HG02623 (cell line): ENCODE results near the gene PRKAA1.

Experiments used
- ATAC-seq: cut with Tn5 transposase; IDR thresholded peaks from one replicate; pipeline ENCODE4 v1.9.1; 2021; ENCODE audit warnings: moderate library complexity; ENCODE audit not compliant: unreplicated experiment

PRKAA1 gene

DNA sequence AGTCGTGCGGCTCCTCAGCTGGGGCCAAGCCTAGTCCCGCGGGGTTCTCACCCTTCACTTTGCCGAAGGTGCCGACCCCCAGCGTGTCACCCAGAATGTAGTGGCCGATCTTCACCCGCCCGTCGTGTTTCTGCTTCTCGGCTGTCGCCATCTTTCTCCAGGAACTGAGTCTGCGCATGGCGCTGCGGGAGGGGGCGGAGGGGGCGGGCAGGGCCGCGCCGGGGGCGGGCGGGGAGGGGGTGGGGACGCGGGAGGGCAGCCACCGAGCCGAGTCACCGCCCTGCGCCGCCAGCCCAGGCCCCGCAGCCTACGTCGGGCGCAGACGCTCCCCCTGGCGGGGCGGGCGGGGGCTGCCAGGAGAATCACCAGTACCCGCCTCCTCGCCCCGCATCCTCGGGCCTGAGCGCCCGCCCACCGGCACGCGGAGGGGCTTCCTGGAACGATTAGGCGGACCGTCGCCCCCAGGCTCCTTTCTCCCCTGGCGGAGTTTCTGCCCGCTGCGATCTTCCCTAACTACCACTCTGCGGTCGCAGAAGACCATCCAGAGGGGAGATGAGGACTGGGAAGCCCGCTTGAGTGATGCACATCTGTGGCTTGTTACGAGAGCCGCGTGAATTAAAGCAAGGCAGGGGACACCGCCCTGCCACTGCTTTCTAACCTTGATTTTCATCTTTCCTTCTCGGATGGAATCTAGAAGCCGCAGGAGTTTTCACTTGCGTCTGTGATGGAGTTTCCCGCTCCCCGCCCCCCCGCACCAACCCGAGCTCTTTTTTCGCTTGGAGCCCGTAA is at the start of gene PRKAA1:
Gene PRKAA1 (minus strand): TSS at position 363 of the 789 bp plus-strand sequence. CDS start 185 bp downstream, at position 178.
- peak; percentile 95 for ATAC-seq

DNA sequence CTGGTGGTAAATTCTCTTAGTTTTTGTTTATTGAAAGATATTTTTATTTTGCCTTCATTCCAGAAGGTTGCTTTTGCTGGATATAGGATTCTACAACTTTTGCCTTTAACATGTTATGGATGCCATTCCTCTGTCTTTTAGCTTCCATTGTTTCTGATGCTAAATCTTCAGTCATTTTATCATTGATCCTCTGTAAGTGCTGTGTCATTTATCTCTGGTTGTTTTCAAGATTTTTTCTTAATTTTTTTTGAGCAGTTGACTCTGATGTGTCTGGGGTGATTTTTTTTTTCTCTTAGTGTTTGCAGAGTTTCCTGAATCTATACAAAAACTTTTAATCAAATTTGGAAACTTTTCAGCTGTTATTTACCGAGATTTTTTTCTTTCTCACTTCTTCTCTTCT is 49.4 kb upstream of the PRKAA1 start:
- ATAC-seq, result no peak

DNA sequence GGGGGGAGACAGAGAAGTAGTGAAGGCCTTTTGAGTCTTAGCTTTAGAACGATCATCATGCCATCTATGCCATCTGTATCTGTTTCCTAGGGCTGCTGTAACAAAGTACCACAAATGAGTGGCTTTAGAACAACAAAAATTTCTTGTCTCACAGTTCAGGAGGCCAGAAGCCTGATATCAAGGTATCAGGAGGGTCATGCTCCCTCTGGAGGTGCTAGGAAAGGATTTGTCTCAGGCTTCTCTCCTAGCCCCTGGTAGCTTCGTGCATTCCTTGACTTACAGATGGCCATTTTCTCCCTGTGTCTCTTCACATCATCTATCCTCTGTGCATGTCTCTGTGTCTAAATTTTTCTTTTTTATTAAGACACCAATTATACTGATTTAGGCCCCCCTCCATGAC is 48.2 kb upstream of the PRKAA1 start:
- ATAC-seq, result no peak

DNA sequence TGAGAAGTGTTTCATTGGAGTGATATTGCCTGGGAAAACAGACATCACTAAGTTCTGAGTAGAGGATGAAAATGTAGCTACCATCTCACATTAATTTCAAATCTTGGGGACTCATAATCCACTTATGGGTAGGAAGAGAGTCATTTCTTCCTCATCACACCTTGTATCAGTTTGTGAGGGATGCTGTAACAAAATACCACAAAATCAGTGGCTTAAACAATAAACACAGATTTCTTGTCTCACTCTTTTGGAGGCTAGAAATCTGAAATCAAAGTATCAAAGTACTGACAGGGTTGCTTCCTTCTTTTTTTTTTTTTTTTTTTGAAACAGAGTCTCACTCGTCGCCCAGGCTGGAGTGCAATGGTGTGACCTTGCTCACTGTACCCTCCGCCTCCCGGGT is 46.4 kb upstream of the PRKAA1 start:
- no peak for ATAC-seq

DNA sequence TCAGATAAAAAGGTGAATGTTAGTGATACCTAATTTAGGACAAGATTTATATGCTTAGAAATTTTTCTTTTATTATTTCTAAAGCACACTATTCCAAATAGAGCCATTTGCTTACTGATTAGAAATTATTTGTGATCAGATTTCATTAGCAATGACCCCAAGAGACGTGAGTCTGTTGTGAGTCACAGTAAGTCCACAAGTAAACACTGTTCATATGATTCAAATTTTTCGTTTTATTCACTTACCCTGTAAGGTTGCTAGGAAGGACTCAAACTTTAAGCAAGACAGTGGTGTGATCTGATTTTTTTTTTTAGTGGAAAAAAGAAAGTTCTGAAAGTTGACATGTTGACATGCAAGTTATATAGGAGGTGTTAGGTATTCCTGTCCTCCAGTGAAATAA is 44.2 kb upstream of the PRKAA1 start:
- ATAC-seq, result no peak

DNA sequence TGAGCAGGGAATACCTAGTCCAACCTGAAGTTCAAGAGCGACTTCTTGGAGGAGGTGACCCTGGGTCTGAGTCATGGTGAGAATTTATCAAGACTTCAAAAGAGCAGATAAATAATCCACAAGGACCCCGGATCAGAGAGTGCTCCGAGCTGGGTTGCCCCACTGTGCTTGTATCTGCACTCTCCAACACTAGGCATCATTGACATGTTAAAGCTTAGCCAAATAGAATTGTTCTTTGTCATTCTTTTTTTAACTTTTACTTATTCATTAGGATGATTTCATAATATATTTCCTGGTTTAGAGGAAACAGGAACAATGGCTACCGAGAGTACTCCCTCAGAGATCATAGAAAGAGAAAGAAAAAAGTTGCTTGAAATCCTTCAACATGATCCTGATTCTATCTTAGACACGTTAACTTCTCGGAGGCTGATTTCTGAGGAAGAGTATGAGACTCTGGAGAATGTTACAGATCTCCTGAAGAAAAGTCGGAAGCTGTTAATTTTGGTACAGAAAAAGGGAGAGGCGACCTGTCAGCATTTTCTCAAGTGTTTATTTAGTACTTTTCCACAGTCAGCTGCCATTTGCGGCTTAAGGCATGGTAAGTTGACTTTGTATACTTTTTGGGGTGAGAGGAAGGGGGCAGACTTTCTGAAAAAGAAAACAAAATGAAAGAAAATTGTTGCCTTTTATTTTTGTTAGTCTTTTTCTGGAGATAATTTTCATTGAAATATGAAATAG is 43.1 kb upstream of the PRKAA1 start, which contains the start of gene CARD6:
Gene CARD6 (plus strand): TSS at position 300 of the 738 bp plus-strand sequence. CDS start 16 bp downstream, at position 316.
- peak; percentile 49 for ATAC-seq

DNA sequence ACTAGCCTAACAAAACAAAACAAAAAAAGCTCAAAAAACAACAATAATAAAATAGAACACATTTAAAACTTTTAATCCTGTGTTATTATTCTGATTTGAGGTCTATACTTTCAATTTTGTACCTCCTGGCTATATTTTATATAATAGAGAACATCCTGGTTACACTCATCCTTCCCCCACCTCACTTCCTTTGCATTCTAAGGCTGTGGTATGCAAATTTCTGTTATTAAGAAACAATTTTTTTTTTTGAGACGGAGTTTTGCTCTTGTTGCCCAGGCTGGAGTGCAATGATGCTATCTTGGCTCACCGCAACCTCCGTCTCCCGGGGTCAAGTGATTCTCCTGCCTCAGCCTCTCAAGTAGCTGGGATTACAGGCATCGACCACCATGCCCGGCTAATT is 39.9 kb upstream of the PRKAA1 start:
- ATAC-seq, result no peak

DNA sequence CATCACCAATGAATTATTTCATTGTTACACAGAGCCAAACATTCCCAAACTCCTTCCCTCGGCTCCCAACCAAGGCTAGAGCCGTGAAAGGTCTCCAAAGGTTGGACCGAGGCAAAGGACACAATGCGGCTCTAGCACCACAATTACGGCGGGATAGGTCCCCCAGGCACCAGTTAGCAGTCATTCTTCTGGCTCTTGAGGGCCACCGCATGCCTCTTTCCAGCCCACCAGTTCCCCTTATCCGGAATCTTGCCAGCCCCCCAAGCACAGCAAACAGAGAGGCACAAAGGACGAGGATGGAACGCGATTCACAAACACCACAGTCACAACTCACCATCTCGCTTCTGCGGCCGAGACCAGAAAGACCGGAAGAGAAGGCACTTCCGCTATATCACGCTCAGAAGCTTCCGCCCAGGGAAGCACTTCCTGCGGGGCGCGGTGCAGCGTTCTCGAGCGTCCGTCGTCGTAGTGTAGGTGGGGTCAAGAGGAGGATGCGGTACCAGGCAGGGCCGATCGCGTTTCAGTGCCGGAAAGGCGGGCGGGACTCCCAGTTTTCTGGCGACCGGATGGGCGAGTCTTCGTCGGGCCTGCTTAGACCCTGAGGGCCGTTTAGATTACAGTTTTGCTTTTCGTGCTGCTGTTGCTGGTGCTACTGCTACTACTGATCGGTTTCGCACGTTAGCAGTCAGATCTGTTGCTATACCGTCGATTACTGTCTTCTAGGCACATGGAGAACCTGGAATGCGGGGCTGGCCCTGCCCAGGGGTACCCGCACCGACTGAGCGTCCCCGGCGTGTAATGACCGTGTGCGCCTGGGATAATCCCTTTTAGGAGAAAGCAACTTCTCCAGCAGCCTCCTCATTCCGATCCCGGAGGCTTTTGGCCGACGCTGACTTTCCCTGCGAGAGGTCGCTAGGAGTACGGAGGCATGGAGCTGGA is 36.9 kb upstream of the PRKAA1 start, which contains the start of gene RPL37:
Gene RPL37 (minus strand): TSS at position 374 of the 939 bp plus-strand sequence. CDS start 37 bp downstream, at position 337.
- peak; percentile 95 for ATAC-seq

DNA sequence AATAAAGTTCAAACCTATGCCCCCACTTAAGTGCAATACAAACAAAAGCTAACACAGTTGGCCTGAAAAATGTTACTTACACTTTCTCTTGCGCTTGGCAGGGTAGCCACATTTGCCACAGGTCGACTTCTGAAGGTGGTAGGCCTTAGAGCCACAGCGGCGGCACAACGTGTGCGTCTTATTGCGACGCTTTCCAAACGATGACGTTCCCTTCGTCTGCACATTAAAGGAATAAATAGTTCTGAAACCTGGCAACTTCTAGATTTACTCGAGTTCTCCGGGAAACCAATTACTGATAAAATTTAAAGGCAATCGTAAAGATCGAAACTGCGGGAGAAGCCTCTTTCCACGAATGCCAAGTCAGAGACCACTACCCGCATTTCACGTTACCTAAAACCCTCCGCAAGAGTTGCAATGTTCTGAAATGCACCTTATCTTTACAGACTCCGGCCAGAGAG is 36.2 kb upstream of the PRKAA1 start:
- ATAC-seq, result no peak

DNA sequence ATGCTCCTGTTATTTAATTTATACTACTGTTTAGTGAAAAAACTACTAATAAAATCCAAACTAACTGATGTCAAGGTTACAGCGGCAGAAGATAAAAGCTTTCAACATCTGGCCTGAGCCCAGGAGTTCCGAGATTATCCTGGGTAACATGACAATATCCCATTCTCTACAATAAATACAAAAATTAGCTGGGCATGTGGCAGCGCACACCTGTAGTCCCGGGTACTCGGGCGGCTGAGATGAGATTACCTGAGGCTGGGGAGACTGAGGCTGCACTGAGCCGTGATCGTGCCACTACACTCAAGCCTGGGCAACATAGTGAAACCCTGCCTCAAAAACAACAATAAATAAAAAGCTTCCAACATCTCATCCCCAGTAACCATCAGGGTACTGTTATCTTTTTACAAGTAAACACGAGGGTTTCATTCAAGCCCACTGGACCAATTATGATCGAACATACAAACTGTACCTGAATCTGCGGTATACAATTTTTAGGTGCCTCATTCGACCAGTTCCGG is 35.6 kb upstream of the PRKAA1 start:
- ATAC-seq, result no peak

DNA sequence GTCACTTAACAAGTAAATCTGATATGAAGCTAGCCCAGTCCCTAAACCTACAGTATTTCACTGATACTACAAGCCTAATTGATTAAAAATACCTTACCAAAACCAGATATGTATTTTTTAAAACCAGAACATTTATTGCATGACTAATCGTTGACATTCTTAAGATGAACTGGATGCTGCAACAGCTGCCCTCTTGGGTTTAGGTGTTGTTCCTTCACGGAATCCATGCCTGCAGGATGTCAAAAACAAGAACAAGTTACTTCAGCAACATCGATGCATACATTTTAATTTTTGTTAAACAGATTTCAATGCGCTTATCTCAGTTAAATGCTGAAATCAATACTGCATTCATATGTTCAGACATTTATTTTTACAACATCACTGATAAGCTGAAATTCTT is 34.2 kb upstream of the PRKAA1 start:
- ATAC-seq, result no peak

DNA sequence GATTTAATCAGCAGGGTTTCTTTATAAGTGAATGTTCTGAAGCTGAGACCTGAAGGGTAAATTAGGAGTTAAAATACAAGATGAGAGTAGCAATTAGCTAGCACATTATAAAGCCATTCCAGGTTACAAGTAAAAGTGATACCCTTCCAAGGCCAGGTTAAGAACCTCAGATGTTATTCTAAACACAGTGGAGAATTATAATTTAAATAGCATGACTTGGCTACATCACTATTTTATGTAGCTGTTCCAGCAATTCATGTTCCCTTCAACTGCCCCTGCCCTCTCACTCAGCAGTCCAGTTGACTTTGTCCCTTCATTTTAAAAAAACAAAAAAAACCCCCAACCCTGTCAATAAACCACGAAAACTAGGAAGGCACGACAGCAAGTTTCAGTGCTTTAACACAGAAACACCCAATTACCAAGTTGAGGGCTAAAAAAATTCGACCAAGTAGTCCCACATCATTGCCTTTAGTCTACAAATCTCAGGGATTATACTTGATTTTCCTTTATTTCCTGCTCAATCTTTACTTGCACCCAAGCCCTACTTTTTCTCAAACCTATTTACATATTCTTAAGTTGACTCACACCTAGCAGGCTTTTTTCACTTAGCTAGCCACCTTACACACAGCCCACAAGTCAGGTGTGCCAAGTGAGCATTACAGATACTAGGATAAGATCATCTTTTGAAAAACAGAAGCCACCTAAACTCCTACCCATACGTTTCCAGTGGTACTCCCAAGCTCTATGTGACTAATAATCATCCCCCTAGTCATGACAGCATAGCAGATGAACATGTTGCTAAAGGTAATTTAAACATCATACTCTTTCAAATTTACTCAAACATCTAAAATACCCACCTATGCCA is 33.4 kb upstream of the PRKAA1 start:
- ATAC-seq, result peak; percentile 21

DNA sequence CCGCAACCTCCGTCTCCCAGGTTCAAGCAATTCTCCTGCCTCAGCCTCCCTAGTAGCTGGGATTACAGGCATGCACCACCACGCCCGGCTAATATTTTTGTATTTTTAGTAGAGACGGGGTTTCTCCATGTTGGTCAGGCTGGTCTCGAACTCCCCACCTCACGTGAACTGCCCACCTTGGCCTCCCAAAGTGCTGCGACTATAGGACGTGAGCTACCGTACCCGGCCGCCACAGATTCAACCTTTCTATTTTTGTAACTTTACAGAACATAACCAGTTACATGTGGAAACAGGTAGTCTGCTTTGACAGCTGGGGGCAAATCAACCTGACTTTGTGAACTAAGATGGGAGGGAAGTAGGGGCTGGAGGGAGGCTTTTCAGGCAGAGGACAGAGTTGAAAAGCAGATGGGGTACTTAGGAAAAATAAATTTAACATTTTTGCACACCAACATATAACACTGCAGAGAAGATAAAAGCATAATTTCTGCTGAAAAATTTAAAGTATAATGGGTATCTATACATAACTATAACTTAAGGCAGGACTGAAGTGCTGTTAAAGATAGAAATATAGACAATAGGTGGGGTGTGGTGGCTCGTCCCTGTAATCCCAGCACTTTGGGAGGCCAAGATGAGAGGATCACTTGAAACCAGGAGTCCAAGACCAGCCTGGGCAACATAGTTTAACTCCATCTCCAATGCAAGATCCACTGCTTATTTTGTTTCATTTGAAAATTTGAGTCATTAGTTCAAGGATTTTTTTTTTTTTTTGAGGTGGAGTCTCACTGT is 31.8 kb upstream of the PRKAA1 start:
- ATAC-seq, result no peak

DNA sequence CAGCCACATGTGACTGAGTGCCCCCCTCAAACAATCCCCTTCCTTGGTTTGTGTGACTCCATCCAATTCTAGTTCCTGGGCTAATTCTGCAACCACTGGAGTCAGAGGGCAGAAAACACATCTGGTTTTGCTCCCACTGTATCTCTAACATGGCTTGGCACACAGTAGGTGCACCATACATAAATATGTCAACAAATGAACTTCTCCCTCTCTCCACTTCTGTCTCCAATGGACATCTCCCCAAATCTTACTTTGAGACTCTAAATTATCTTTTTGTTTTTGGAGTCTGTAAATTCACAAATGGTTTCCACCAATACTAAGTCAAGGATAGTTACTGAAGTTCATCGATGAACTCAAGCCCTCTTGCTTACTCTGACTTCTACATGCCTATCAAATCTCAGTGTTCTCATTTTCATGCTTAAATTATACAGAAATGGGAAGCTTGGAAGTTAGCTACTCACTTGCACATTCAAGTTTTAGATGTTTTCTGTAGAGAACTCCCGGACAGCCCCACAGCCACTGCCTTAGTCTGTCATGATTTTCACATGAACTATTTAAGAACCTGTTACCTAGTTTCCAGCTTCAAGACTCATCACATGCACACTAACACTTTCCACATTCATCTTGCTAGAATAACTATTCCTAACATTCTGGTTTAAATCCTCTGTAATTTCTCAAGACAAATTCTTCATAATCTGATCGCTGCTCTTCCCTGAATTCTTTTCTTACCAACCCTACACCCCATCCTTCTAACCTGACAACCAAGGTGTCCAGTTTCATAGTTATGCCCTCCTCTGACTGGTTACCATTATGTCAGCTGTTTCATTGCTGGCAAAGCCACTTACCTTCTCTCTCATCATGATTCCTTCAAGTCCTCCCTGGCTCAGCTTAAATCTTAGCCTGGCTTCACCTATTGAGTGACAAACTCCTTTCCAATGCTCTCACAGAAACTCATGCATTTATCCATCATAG is 30.8 kb upstream of the PRKAA1 start:
- ATAC-seq, result no peak

DNA sequence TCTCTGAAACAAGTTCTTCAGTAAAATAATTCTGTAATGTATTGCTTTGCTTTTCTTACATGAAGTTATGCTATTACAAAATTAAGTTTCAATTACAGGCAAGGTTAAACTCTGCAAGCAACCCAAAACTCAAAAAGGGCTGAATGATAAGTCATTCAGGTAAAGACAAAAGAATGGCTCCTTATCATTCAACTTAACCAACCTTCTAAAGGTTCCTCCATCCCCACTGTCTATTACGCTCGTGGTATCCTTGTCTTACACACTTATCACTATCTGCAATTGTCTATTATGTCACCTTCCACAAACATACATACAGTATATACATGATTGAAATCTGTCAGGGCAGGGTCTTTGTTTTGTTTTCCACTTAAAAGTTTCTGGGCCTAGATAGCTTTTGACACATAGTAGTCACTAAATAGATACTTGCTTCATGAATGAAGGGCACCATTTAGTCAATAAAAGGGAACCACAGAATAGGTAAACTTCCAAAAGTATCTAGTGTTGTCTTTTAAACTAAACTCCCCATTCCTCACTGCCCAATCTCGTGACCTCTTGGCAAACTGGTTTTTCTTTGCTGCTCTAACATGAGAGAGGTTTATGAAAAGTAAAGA is 30.0 kb upstream of the PRKAA1 start:
- ATAC-seq, result no peak

DNA sequence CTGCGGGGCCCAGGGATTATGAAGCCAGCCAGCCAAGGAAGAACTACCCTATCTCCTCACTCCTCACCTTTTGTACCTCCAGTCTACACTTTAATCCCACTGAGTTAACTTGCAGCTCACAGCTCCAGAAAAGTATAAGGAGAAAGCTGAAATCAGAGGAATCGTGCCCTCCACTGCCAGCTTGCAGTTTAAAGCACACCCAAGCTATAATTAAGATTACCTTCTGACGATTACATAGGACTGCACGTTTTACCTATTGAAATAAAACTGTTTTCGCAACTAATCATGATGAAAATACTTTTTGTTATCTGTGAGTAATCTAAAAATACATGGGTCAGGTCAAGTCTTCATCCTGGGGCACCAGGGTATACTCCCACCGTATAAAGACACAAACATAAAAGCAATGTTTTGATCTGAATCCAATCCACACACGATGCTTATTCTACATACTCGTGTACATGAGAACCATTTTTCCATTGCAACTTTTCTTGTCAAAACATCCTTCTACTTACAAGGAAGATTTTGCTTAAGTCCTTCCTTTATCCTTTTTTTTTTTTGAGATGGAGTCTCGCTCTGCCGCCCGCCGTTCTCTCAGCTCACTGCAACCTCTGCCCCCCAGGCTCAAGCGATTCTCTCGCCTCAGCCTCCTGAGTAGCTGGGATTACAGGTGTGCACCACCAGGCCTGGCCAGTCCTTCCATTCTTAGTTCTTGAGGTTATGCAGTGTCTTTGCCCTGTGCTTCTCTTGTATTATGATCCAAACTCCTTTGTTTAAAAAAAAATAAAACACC is 29.2 kb upstream of the PRKAA1 start:
- ATAC-seq, result no peak
